Activated naive CD4-positive, alpha-beta T cell treated with anti-CD3 and anti-CD28 coated beads, Interleukin-2, amount 50 U/mL, for 16 hours (primary cell): ENCODE results near the gene CEACAM4.
A peak's percentile ranks its signal among the peaks of the same experiment; 100 is the strongest.
"Not testable (repeated sequence)": the region's sequence is repeated elsewhere in the genome, so short reads cannot be mapped to it uniquely, and the experiment has no call there.

Experiments
- DNase-seq: peaks from one replicate; pipeline ENCODE4 v3.0.0-alpha.2; 2020

Gene CEACAM4

DNA sequence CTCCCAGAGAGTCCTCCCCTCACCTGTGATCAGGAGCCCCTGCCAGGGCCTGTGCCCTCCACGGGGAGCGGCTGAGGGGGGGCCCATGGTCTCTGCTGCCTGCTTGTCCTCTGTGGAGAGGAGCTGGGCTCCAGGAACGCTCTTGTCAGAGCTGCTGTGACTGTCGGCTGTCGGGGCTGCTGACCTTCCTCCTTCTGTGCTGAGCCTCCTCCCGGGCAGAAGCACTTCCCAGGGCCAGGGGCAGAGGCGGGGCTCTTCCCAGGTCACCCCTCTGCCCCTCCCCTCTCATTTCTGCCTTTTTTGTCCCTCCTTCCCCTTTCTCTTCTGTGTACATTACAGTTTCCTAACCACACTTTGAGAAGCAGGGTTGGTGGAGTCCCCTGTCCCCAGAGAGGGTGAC is at the start of gene CEACAM4:
TSS of gene CEACAM4 (minus strand) at position 198 of the 400 bp plus-strand sequence. CDS start at position 87, 111 bp downstream.
- no peak for DNase-seq

DNA sequence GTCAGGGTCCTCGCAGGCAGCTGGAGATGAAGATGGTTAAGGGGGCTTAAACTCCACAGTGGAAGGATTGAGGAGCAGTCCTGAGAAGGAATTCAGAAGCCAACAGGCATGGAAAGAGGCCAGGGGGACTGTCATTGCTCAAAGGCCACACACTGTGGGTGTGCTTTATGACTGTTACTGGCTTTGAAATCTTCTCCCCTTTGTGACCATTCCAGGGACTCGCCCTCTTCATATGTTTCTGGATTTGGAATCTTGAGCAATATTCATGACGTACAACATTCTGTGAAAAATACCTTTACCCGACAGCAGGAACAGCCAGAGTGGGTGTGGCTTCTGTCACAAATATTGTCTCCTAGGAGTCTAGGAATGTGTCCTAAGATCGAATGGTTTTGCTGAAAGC is 44.6 kb upstream of the CEACAM4 start:
- DNase-seq, result no peak

DNA sequence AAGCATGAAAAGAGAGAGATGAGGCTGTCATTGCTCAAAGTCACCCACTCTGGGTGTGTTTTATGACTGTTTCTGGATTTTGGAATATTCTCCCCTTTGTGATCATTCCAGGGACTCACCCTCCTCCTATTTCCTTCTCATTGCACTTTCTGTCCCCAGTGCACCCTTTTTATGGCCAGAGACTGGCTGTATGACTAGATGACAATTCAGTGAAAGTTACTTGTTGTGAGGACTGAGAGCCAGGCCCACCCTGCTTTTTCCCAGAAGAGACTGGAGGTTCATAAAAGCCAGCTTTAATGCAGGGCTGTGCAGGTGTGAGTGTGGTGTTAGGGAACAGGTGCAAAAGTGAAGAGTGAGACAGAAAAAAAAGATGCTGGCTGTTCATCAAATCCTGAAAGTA is 43.9 kb upstream of the CEACAM4 start:
- DNase-seq, result no peak

DNA sequence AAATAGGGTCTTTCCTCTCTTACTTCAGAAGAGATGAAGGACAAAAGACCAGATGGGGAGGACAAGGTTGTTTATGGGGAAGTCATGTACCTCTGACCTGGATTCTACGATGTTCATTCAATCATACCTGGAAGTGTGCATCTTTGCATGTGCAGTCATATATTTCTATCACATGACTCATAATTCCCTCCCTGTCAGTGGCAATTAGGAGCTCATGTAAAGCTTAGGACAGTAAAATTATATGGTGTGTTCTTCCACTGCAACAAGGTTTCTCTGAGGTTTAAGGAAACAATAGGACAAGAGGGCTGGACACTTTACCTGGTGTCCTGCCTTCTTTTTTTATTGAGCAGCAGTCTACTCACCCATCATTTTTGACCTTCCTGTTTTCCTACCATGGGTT is 41.4 kb upstream of the CEACAM4 start:
- no peak for DNase-seq

DNA sequence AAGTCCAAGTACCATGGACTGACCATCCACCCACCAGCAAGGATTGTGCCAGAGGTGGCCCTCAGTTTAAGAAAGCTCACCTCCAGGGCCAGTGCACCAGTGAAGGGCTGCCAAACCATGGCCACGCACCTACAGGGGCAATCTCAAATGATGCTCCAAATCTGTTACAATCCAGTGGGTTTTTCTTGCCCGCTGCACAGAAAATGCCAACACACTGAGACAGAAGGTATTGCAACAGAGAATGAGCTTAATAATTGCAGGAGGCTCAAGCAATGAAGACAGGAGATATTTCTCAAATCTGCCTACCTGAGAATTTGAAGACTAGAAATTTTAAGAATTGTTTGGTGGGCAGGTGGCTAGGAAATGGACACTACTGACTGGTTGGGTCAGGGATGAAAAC is 39.2 kb upstream of the CEACAM4 start:
- no peak for DNase-seq

DNA sequence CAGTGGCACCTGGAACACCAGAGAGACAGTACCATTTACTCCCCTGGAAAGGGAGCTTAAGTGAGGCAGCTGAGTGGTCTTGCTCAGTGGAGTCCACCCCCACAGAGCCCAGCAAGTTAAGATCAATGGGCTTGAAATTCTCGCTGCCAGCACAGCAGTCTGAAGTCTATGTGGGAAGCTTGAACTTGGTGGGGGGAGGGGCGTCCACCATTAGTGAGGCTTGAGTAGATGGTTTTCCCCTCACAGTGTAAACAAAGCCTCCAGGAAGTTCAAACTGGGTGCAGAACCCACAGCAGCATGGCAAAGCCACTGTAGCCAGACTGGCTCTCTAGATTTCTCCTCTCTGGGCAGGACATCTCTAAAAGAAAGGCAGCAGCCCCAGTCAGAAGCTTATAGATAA is 30.3 kb upstream of the CEACAM4 start:
- no peak for DNase-seq

DNA sequence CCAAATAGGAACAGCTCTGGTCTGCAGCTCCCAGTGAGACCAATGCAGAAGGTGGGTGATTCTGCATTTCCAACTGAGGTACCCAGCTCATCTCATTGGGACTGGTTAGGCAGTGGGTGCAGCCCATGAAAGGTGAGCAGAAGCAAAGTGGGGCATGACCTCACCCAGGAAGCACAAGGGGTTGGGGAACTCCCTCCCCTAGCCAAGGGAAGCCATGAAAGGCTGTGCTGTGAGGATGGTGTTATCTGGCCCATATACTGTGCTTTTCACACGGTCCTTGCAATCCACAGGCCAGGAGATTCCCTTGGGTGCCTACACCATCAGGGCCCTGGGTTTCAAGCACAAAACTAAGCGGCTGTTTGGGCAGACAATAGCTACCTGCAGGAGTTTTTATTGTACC is 29.9 kb upstream of the CEACAM4 start:
- not testable (repeated sequence) for DNase-seq

DNA sequence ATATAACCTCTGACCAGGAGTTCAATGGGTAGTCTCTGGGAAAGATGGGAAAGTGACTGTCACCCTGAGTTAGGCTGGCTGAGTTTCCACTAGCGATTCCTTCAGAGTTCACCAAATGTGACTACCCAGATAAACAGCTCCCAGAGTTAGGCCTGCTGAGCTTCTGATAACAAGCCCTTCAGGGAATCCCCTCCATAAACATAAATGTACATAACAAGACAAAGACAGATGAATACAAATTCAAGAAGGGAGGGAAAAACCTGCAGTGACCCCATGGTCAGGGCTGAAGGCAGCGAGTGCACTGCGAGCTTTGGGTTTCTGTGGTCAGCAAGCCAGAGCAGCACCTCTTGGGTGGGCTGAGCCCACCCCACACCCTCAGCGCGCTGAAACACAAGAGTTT is 25.4 kb upstream of the CEACAM4 start:
- no peak for DNase-seq

DNA sequence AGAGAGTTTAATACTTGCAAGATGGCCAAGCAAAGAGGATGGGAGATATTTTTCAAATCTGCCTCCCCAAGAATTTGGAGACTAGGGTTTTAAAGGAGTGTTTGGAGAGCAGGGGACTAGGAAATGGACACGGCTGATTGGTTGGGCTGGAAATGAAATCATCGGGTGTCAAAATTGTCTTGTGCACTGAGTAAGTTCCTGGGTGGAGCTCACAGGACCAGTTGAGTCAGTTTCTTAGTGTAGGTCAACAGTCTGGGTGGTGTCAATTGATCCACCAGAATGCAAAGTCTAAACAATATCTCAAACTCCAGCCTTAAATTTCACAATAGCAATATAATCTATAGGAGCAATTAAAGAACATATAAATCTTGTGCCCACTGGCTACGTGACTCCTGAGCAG is 23.0 kb upstream of the CEACAM4 start:
- no peak for DNase-seq

DNA sequence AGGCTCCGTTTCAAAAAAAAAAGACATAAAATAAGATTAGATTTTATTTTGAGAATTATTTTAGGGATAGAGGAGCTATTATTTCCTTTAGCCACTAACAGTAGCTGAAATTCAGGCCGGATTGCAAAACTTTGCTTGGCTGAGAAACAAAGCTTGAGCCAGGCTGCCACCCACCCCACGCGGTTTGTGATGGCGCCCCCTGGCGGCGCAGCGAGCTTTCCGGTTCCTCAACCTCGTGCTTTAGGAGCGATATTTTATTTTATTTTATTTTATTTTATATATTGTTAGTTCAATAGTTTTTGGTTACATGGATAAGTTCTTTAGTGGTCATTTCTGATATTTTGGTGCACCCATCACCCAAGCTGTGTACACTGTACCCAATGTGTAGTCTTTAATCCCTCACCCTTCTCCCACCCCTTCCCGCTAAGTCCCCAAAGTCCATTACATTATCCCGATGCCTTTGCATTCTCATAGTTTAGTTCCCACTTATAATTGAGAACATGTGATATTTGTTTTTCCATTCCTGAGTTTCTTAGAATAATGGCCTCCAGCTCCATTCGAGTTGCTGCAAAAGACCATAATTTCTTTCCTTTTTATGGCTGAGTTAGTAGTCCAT is 19.8 kb upstream of the CEACAM4 start:
- DNase-seq, result peak; percentile 50

DNA sequence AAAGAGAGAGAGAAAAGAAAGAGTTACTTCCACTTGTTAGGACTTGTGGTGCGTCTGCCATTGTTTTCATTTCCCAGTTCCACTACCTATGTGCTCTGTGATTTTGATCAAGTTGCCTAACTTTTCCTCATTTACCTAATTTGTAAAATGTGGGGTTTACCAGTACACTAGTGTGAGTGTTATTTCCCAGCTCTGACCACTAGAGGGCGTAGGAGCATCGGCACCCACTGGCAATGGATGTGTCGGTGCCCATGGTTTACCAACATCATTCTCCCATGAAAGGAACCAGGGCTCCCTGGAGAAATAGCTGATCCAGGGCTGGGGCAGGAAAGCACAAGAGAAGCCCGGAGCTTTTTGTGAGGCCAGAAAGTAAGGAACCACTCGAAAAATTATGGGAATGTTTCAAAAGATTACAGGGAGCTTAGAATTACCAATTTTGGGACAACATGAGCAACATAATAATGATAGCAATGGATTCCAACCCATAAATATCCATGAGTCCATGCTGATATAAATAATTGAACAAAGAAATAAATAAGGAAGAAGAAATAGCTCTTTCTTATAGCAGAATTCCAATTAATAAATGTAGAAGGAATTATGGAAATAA is 15.1 kb upstream of the CEACAM4 start:
- DNase-seq, result peak; percentile 67

DNA sequence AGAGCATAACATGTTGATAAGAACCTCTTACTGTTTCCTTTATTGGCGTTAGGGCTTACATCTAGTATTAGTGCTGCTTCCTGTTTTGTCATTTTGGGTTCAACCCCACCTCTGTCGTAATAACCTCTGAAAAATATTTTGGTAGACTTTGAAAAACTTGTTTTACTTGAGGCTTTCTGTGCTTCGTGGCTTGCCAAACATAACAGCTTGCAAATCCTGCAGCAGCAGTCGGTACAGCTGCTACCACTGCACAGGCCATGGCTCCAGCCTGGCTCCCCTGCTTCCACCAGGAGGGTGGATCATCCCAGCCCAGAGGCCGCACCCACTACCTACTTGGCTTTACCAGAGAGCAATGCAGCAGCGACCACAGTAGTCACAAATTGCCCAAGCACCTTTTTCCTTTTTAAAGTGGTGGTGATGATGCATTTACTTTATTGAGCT is 11.8 kb upstream of the CEACAM4 start:
- no peak for DNase-seq

DNA sequence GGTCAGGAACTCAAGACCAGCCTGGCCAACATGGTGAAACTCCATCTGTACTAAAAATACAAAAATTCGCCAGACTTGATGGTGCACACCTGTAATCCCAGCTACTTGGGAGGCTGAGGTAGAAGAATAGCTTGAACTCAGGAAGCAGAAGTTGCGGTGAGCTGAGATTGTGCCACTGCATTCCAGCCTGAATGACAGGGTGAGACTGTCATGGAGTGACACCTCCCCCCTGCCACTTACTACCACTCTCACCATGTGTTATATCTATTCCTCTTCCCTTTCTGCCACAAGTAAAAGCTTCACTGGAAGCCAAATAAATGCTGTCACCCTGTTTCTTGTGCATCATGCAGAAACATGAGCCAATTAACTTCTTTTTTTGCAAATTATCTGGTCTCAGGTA is 10.6 kb upstream of the CEACAM4 start:
- DNase-seq, result no peak

DNA sequence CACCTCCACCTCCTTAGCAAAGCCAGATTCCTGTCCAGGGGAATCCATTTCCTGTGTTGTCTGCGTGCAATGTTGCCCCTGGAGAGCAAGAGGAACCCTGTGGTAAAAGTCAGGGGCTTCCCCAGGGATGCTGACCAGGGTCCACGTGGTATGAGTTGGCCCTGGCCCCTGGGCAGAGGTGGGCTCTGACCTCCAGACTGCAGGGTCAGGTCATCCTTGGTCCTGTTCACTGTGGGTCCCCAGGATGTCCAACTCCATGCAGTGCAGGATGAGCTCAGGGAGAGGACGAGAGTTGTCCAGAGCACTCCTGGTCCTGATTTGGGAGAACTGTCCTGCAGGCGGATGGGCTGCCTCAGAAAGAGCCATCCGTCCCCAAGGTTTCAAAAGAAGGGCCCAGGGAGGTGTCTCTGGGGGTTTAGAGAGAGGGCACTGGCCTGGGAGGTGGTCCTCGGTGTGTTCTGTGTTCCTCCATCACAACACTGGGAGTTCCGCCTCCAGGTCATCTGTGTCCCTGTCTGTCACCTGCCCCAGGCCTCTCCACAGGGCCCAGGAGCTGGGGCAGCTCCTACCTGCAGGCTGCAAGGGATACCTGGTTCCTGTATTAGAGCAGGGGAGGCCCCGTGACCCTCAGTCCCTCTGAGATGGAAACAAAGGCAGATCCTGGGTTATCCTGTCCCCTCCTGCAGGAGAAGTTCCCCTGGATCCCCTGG is 1.2 kb upstream of the CEACAM4 start:
- DNase-seq, result no peak

DNA sequence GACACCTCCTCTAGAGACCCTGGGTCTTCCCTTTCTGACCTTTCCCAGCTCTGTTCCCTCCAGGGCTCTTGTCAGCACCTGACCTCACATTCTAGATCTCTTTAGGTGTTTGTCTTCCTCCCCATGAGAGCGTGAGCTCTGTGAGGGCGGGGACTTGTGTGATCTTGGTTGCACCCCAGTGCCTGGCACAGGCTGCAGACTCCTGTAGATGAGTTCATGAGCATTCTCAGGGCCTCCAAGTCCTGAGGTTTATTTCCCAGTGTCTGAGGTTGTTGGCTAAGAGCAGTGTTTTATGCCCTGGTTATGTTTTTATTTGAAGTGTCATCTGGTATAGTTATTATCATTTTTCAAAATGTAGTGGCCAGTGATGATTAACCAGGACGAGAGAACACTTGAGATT is 596 bp downstream of the CEACAM4 start:
- no peak for DNase-seq

DNA sequence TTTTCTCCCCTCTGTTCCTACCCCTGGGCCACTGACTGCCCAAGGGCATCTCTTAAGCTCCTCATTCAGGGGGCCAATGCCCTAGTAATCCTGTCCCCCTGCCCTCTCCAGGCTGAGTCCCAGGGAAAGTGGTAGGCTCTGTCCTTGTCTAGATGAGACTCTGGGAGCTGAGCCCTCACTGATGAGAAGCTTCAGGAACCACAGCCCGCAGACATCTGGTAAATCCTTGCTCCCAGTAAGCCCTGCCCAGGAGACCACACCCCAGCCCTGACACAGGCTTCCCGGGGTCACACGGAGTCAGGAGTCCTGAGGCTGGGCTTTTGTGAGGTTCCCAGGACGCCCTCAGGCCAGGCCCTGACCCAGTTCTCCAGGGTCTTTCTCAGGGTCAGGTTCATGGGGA is 1.9 kb downstream of the CEACAM4 start:
- no peak for DNase-seq

DNA sequence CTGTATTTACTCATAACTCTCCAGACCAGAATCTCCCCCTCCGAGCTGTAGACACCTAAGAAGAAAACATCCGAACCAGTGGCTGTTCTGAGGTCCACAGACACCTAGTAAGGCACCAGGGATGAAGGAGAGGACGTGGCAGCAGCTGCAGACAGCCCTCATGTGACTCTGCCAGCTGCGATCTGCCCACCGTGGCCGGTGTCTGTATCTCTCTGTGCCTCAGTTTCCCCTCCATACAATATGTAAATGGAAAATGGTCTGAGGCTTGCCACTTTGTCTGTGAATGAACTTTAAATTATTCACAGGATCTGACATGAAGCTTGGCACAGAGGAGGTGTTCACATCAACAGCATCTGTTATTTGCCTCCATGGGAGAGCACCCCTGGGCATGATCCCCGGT is 2.4 kb downstream of the CEACAM4 start:
- DNase-seq, result no peak

DNA sequence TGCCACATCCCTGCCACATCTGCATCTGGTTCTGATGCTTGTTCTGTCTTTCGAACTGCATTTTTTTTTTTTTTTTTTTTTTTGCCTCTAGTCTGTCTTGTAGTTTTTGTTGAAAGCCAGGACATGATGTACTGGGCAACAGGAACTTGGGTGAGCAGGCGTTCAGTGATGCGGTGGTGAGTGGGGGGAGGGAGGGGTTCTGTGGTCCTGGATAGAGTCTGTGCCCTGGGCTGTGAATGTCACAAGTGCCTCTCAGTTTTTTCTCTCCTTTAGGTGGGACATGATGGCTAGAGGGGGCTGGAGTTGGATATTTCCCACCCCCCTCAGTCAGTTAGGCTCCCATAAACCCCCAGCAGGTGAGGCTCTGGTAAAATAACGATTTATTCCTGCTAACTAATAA is 3.5 kb downstream of the CEACAM4 start:
- no peak for DNase-seq

DNA sequence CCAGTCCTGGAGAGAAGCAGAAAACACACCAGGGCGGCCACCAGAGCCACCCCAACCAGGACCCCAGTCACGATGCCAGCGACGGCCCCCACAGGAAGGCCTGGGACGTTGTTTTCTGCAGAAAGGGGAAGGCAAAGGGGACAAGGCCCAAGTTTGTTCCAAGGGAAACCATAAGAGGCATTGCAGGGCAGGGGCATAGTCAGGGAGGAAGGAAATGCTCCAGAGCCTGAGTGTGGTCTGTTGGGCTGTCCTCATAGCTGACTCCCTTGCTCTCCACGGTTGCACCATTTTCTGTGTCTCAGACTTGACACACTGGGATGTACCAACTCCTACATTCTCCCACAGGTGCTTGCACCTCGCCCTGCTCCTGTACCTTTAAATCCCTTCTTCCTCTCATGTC is 5.2 kb downstream of the CEACAM4 start:
- DNase-seq, result no peak

DNA sequence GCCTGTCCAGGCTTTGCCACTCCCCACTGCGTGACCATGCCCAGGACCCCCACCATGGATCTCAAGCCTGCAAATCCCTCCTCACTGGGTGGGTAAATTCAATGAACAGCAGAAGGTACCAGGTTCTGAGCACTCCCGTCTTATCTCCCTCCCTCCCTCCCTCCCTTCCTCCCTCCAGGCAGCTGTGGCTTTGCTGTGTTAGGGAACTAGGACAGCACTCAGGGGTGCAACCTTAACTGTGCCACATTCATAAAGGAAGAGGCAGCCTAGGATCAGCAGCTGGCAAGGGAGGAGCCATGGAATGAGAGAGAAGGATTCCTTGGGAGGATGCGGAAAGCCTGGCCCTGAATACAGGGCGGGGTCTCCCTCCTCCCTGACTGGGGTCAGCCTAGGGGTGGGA is 5.6 kb downstream of the CEACAM4 start:
- DNase-seq, result no peak

DNA sequence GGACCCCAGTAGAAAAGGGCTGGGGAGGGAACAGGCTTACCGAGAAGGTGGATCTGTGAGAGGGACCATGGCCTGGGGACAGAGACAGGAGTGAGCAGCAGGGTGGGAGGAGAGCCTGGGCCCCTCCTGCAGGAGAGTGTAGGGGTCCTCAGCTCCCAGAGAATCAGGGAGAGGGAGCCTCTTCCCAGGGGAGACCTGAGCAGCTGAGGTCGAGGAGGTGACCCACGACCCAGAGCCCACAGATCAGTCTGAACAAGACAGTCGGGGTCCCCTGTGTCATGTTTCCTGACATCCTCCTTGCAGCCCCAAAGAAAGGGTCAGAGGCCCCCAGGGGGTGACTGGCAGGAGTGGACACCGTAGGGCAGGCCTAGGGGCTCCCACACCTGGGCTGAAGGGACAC is 6.7 kb downstream of the CEACAM4 start:
- no peak for DNase-seq

DNA sequence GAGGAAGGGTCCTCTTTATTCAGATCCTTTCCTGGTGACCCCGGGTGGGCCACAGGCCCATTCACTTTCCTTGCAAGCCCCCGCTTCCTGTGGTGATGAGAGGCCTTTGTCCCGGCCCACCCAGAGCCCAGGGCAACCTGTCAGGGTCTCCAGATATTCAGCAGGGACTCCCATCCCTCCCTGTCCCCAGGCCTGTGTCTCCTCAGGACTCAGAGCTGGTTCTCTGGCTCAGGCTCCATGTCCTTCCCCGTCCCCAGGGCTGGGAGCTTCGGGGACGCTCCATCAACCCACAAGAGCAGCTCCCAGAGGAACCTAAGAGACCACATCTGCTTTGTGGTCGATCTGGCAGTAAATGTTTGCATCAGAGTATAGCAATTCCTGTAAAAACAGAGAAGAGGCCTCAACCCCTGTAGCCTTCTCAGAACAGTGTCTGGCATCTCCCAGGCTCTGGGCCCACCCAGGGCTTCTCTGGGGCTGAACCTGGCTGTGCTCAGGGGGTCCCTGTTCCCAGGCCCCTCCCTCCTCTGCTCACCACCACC is 7.8 kb downstream of the CEACAM4 start:
- DNase-seq, result no peak

DNA sequence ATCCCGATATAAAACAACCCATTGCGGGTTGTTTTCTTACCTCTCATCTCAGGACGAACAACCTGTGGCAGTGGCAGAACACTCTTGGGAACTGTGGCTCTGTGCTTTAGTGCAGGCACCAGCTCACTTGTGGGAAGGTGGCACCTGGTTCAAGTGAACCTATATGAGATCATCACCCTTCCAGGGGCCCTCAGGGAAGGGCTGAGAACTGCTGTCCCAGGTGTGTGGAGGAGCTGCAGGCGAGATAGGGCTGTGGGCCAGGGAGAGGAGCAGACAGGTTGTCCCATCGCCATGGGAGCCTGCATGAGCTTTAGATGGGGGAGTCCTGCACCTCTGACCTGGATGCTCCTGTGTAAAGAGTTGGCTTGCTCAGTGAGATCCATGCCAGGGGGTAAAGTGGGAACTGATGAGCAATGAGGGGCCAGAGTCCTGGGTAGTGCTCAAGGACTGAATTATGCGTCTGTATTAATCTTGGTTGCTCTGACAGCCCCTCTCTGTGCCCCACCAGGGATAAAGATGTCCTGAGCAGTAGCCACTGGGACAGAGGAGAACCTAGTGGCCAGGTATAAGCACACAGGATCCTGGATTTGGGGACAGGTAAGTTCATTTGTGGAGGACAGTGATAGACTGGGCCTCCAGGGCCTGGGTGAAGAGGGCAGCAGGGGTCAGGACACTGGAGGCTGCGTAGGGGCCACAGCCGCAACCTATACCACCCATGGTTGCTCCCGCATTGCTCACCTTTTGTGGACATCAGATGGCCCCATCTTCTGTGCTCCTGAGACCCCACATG is 8.7 kb downstream of the CEACAM4 start:
- no peak for DNase-seq
